GM23248 (cell line): ENCODE results near the gene APLP2.

ENCODE experiments used
- EZH2 ChIP-seq: fragments of 200-600 bp; sonication (generic); IDR thresholded peaks from 2 replicates; pipeline ENCODE4 v1.6.1; 2018; ENCODE audit warnings: antibody characterized with exemption, mild to moderate bottlenecking; ENCODE audit not compliant: insufficient read depth, poor library complexity, severe bottlenecking
- EZH2phosphoT487 ChIP-seq: fragments of 200-600 bp; sonication (generic); IDR thresholded peaks from 2 replicates; pipeline ENCODE4 v1.6.1; 2018; ENCODE audit warnings: antibody characterized with exemption, moderate library complexity, mild to moderate bottlenecking, low read depth; ENCODE audit not compliant: insufficient read depth

DNA sequence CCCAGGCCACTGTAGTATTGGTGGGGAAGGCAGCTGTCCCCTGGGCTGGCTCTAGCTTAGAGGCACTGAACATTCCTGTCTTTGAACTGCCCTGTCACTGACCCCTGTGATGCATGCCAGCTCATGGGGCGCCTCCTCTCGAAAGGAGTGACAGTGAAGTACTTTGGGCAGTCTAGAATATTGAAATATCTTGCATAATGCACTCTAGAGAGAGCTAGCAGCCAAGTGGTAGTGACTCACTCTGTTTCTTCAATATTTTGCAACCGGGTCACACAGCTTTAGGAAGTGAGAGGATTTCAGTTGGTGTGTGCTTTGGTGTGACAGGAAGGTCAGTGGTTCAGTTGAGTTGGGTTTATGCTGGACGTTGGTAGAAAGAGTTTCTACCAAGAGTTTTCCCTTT is 54.4 kb downstream of the APLP2 start:
- no peak for TF ChIP-seq EZH2
- no peak for TF ChIP-seq EZH2phosphoT487
